Endodermal cell (in vitro differentiated cells): ENCODE results near the gene ALX4. TPM values are rescaled to one million over a fixed set of nuclear protein-coding genes. Genes with fewer than 3 reads are reported as not detected.

Source experiments
- DNase-seq: peaks from one replicate; pipeline ENCODE4 v3.0.0-alpha.2; 2017
- H3K27ac ChIP-seq: 2 replicates; pipeline ENCODE4 v1.5.1; 2013; ENCODE audit warnings: mild to moderate bottlenecking, low read depth, low read length, moderate library complexity
- H3K27me3 ChIP-seq: 2 replicates; pipeline ENCODE4 v1.6.1; 2013; ENCODE audit warnings: mild to moderate bottlenecking, low read length, moderate library complexity; ENCODE audit not compliant: insufficient read depth, control insufficient read depth, poor library complexity, severe bottlenecking
- H3K36me3 ChIP-seq: 2 replicates; pipeline ENCODE4 v1.7.0; 2013; ENCODE audit warnings: mild to moderate bottlenecking, low read length, moderate library complexity; ENCODE audit not compliant: control insufficient read depth, insufficient read depth
- H3K4me1 ChIP-seq: one replicate; pipeline ENCODE4 v1.7.0; 2013; ENCODE audit warnings: low read length; ENCODE audit not compliant: control insufficient read depth, insufficient read depth
- H3K4me3 ChIP-seq: 2 replicates; pipeline ENCODE4 v1.5.1; 2013; ENCODE audit warnings: mild to moderate bottlenecking, low read length, moderate library complexity
- H3K9ac ChIP-seq: 2 replicates; pipeline ENCODE4 v1.6.1; 2013; ENCODE audit warnings: mild to moderate bottlenecking, low read length, moderate library complexity; ENCODE audit not compliant: poor library complexity, severe bottlenecking; ENCODE audit errors: extremely low read depth
- H3K9me3 ChIP-seq: 2 replicates; pipeline ENCODE4 v1.6.1; 2013; ENCODE audit warnings: mild to moderate bottlenecking, low read length, moderate library complexity; ENCODE audit not compliant: control insufficient read depth
- H3K27ac Mint-ChIP-seq: 2 replicates; pipeline ENCODE4 v1.8.0; 2020; ENCODE audit warnings: mixed read lengths
- H3K27me3 Mint-ChIP-seq: 2 replicates; pipeline ENCODE4 v1.8.0; 2021; ENCODE audit warnings: mild to moderate bottlenecking, mixed read lengths; ENCODE audit not compliant: insufficient read depth
- H3K36me3 Mint-ChIP-seq: 2 replicates; pipeline ENCODE4 v1.8.0; 2020; ENCODE audit warnings: low read depth, mixed read lengths
- H3K4me1 Mint-ChIP-seq: 2 replicates; pipeline ENCODE4 v1.8.0; 2020; ENCODE audit warnings: mixed read lengths
- H3K4me3 Mint-ChIP-seq: 2 replicates; pipeline ENCODE4 v1.8.0; 2020; ENCODE audit warnings: mild to moderate bottlenecking, moderate library complexity, mixed read lengths
- H3K9me3 Mint-ChIP-seq: 2 replicates; pipeline ENCODE4 v1.8.0; 2020; ENCODE audit warnings: mild to moderate bottlenecking, mixed read lengths
- CTCF ChIP-seq: fragments of 200-600 bp; sonication (generic); conservative IDR thresholded peaks from 2 replicates; pipeline ENCODE4 v1.5.0; 2021; ENCODE audit warnings: antibody characterized with exemption, mild to moderate bottlenecking
- WGBS, 2 experiments: methylation state at CpG; one replicate each; pipeline versions ENCODE4 v1.1.5 to v1.1.7; 2013; ENCODE audit warnings: missing lambda C conversion rate in 2 of 2, mixed read lengths in 1 of 2; ENCODE audit not compliant: insufficient coverage in 1 of 2, insufficient read length in 1 of 2; 5-methylcytosine and 5-hydroxymethylcytosine counted together
- total RNA-seq, 2 donors: library from RNA; stranded (reverse); fragmentation: NEBNext Ultra II Directional in 1 of 2; extraction: Animal tissue kit (Norgen Biotek cat#: 25700) in 1 of 2; gene quantifications; 2 replicates in 1 of 2; 3 replicates in 1 of 2; pipeline ENCODE4 v1.2.1, GENCODE V29; 2021

The ALX4 gene
- total RNA-seq, 2 donors from 2014 or later: not detected

GRCh38 chr11:44339530-44339883 is 29.6 kb upstream of the ALX4 start:
- H3K27ac ChIP-seq: no peak overlapping the region
- no peaks in the 10 kb centered on the region for H3K36me3 ChIP-seq
- Mint-ChIP-seq H3K27ac (no peak overlapping the region), H3K9me3 (no peaks in the 10 kb centered on the region), H3K4me3 (no peak overlapping the region), H3K36me3 (no peaks in the 10 kb centered on the region), H3K4me1 (no peaks in the 10 kb centered on the region), H3K27me3 (peaks cover 19% of the 10 kb centered on the region)
- H3K9me3 ChIP-seq: no peaks in the 10 kb centered on the region
- H3K27me3 ChIP-seq: peaks cover 61% of the 10 kb centered on the region
- H3K4me3 ChIP-seq: no peak overlapping the region
- 86 to 90% methylated on average over 2 to 4 of the region's 4 CpGs for WGBS, 2 experiments
- no peaks in the 10 kb centered on the region for H3K4me1 ChIP-seq
- DNase-seq: no peak
- no peak for TF ChIP-seq CTCF
- H3K9ac ChIP-seq: no peak overlapping the region

- Histone ChIP-seq H3K27me3 (peaks cover 61% of the 10 kb centered on the region), H3K4me1 (no peaks in the 10 kb centered on the region), H3K9ac (no peak overlapping the region), H3K4me3 (no peak overlapping the region), H3K27ac (no peak overlapping the region), H3K9me3 (no peaks in the 10 kb centered on the region), H3K36me3 (no peaks in the 10 kb centered on the region)
- Mint-ChIP-seq H3K27me3 (peaks cover 19% of the 10 kb centered on the region), H3K9me3 (no peaks in the 10 kb centered on the region), H3K27ac (no peak overlapping the region), H3K4me3 (no peak overlapping the region), H3K36me3 (no peaks in the 10 kb centered on the region), H3K4me1 (no peaks in the 10 kb centered on the region)
- TF ChIP-seq CTCF: no peak
- WGBS, 2 experiments: 72 to 83% methylated on average over 10 to 16 of the region's 16 CpGs
- DNase-seq: no peak
Observed at GRCh38 chr11:44338698-44339529, 29.0 kb upstream of the ALX4 start.

- Mint-ChIP-seq H3K27ac (no peak overlapping the region), H3K4me1 (no peaks in the 10 kb centered on the region), H3K4me3 (no peak overlapping the region), H3K9me3 (no peaks in the 10 kb centered on the region), H3K27me3 (peaks cover 19% of the 10 kb centered on the region), H3K36me3 (no peaks in the 10 kb centered on the region)
- TF ChIP-seq CTCF: no peak
- Histone ChIP-seq H3K27me3 (peaks cover 67% of the 10 kb centered on the region), H3K4me1 (no peaks in the 10 kb centered on the region), H3K4me3 (no peak overlapping the region), H3K9ac (no peak overlapping the region), H3K9me3 (no peaks in the 10 kb centered on the region), H3K36me3 (no peaks in the 10 kb centered on the region), H3K27ac (no peak overlapping the region)
- 48 to 49% methylated on average over 11 of the region's 11 CpGs for WGBS, 2 experiments
- DNase-seq: no peak
Observed at GRCh38 chr11:44338026-44338425, 28.1 kb upstream of the ALX4 start.
